ENCODE results near the gene PCBP3.

The PCBP3 gene

GRCh38 chr21:45800339-45801080 is 157.0 kb downstream of the PCBP3 start:
- no peak overlapping the region for H3K27ac ChIP-seq
- TF ChIP-seq CTCF (conservative IDR thresholded peaks at IDR 0.05): no peak
- TF ChIP-seq ZFX (IDR thresholded peaks at IDR 0.05): no peak

GRCh38 chr21:45801129-45801964 is 157.8 kb downstream of the PCBP3 start:
- no peak overlapping the region for H3K27ac ChIP-seq
- TF ChIP-seq ZFX (IDR thresholded peaks at IDR 0.05): no peak
- no peak for TF ChIP-seq CTCF (conservative IDR thresholded peaks at IDR 0.05)

GRCh38 chr21:45801989-45802388 is 158.5 kb downstream of the PCBP3 start:
- no peak for TF ChIP-seq ZFX (IDR thresholded peaks at IDR 0.05)
- no peak for TF ChIP-seq CTCF (conservative IDR thresholded peaks at IDR 0.05)
- no peak overlapping the region for H3K27ac ChIP-seq

- TF ChIP-seq CTCF (conservative IDR thresholded peaks at IDR 0.05) (no peak), ZFX (IDR thresholded peaks at IDR 0.05) (no peak)
- H3K27ac ChIP-seq: no peak overlapping the region
Observed at GRCh38 chr21:45802425-45802824, 158.9 kb downstream of the PCBP3 start.

GRCh38 chr21:45802956-45803617 is 159.6 kb downstream of the PCBP3 start:
- TF ChIP-seq CTCF (conservative IDR thresholded peaks at IDR 0.05): no peak
- no peak for TF ChIP-seq ZFX (IDR thresholded peaks at IDR 0.05)
- no peak overlapping the region for H3K27ac ChIP-seq

GRCh38 chr21:45803618-45804340 is 160.3 kb downstream of the PCBP3 start:
- no peak overlapping the region for H3K27ac ChIP-seq
- TF ChIP-seq CTCF (conservative IDR thresholded peaks at IDR 0.05): no peak
- TF ChIP-seq ZFX (IDR thresholded peaks at IDR 0.05): no peak

Measured in C4-2B (cell line).